SK-N-SH (cell line): ENCODE measurements around the gene HLA-DMA. TPM values are rescaled to one million over a fixed set of nuclear protein-coding genes. Genes with fewer than 3 reads are reported as not detected.

Experiments used
- CTCF ChIA-PET: fragments of 300-600, 350-600 bp; formaldehyde crosslinking; extraction: SDS; loops from one replicate; lab custom pipeline; 2021; lab: Yijun Ruan, JAX
- POLR2A ChIA-PET: fragments of 350-600 bp; sonication (Branson Sonifier 250); formaldehyde crosslinking; extraction: SDS; loops from one replicate; lab custom pipeline; 2020; ENCODE audit warnings: antibody characterized with exemption, inconsistent platforms; lab: Yijun Ruan, JAX
- DNase-seq: peaks from one replicate; pipeline ENCODE4 v3.0.0; 2012
- H2AFZ ChIP-seq: fragments of 200-600 bp; sonication (generic); 2 replicates; pipeline ENCODE4 v1.8.1; 2016; ENCODE audit warnings: antibody characterized with exemption, mild to moderate bottlenecking, low read depth
- H3F3A ChIP-seq: fragments of 200-600 bp; sonication (generic); replicated peaks from 2 replicates; pipeline ENCODE3; 2016; ENCODE audit warnings: antibody characterized with exemption, mild to moderate bottlenecking; ENCODE audit not compliant: insufficient read depth
- H3K27ac ChIP-seq, 2 experiments: fragments of 200-500 bp in 1 of 2; fragments of 200-600 bp in 1 of 2; sonication (Bioruptor generic) in 1 of 2; sonication (generic), shearing (Covaris generic) in 1 of 2; 2 replicates each; pipeline versions ENCODE4 v1.5.1 to v1.6.1; 2014 to 2016; ENCODE audit warnings: low read depth in 2 of 2, inconsistent platforms in 1 of 2, low read length in 1 of 2, mild to moderate bottlenecking in 1 of 2, mixed read lengths in 1 of 2
- H3K27me3 ChIP-seq: fragments of 200-600 bp; sonication (generic), shearing (Covaris generic); 2 replicates; pipeline ENCODE4 v1.6.1; 2016; ENCODE audit warnings: mixed run types; ENCODE audit not compliant: insufficient read depth
- H3K36me3 ChIP-seq, 2 experiments: fragments of 200-500 bp in 1 of 2; fragments of 200-600 bp in 1 of 2; sonication (Bioruptor generic) in 1 of 2; sonication (generic) in 1 of 2; replicated peaks in 1 of 2; 2 replicates each; pipeline versions ENCODE3 to v1.5.1; 2014 to 2016; ENCODE audit warnings: low read length in 1 of 2, mild to moderate bottlenecking in 1 of 2; ENCODE audit not compliant: insufficient read depth in 2 of 2, control insufficient read depth in 1 of 2
- H3K4me1 ChIP-seq, 2 experiments: fragments of 200-500 bp in 1 of 2; fragments of 200-600 bp in 1 of 2; sonication (Bioruptor generic) in 1 of 2; sonication (generic), shearing (Covaris generic) in 1 of 2; 2 replicates each; pipeline versions ENCODE4 v1.5.1 to v1.6.1; 2014 to 2016; ENCODE audit warnings: low read depth in 1 of 2, low read length in 1 of 2, mixed run types in 1 of 2; ENCODE audit not compliant: insufficient read depth in 2 of 2, control insufficient read depth in 1 of 2
- H3K4me2 ChIP-seq: fragments of 200-600 bp; sonication (generic), shearing (Covaris generic); 2 replicates; pipeline ENCODE4 v1.6.1; 2017; ENCODE audit warnings: mixed run types
- H3K4me3 ChIP-seq, 2 experiments: fragments of 200-500 bp in 1 of 2; fragments of 200-600 bp in 1 of 2; sonication (Bioruptor generic) in 1 of 2; sonication (generic), shearing (Covaris generic) in 1 of 2; 2 replicates each; pipeline versions ENCODE4 v1.5.1 to v1.8.1; 2014 to 2016; ENCODE audit warnings: low read depth in 2 of 2, inconsistent platforms in 1 of 2, low read length in 1 of 2, mild to moderate bottlenecking in 1 of 2, mixed read lengths in 1 of 2, moderate library complexity in 1 of 2
- H3K79me2 ChIP-seq: fragments of 200-600 bp; sonication (generic); 2 replicates; pipeline ENCODE4 v1.8.1; 2017; ENCODE audit warnings: mild to moderate bottlenecking; ENCODE audit not compliant: insufficient read depth
- H3K9ac ChIP-seq: fragments of 200-600 bp; sonication (generic); 2 replicates; pipeline ENCODE4 v1.6.1; 2017; ENCODE audit warnings: mixed run types
- H3K9me2 ChIP-seq: fragments of 200-600 bp; sonication (generic); 2 replicates; pipeline ENCODE4 v1.6.1; 2017; ENCODE audit warnings: mixed run types
- H3K9me3 ChIP-seq: fragments of 200-600 bp; sonication (generic); 2 replicates; pipeline ENCODE4 v1.6.1; 2017; ENCODE audit warnings: mixed run types, mild to moderate bottlenecking, moderate library complexity
- H4K20me1 ChIP-seq: fragments of 200-600 bp; sonication (generic); 2 replicates; pipeline ENCODE4 v1.6.1; 2017; ENCODE audit warnings: mild to moderate bottlenecking, mixed run types; ENCODE audit not compliant: insufficient read depth
- JUND ChIP-seq: IDR thresholded peaks from 2 replicates; pipeline ENCODE4 v1.4.0; 2012
- MEF2A ChIP-seq: IDR thresholded peaks from 2 replicates; pipeline ENCODE4 v1.4.0; 2012; ENCODE audit warnings: low read depth, borderline replicate concordance
- MXI1 ChIP-seq: IDR thresholded peaks from 2 replicates; pipeline ENCODE4 v1.6.1; 2012; ENCODE audit warnings: mild to moderate bottlenecking, low read depth, low read length, improper control_type of control experiment
- NRF1 ChIP-seq: IDR thresholded peaks from 2 replicates; pipeline ENCODE4 v1.6.1; 2012; ENCODE audit warnings: low read depth, mild to moderate bottlenecking, low read length
- TAF1 ChIP-seq: IDR thresholded peaks from 2 replicates; pipeline ENCODE4 v1.6.1; 2012; ENCODE audit warnings: low read depth, mild to moderate bottlenecking, low read length, moderate library complexity, borderline replicate concordance
- TEAD4 ChIP-seq: IDR thresholded peaks from 2 replicates; pipeline ENCODE4 v1.4.0; 2012; ENCODE audit warnings: mild to moderate bottlenecking, borderline replicate concordance; ENCODE audit not compliant: insufficient read depth
- USF1 ChIP-seq: IDR thresholded peaks from 2 replicates; pipeline ENCODE4 v1.4.0; 2012; ENCODE audit warnings: low read depth, borderline replicate concordance
- WGBS: methylation state at CpG from one replicate; pipeline ENCODE4 v1.1.6; 2017; ENCODE audit warnings: low lambda C conversion rate; 5-methylcytosine and 5-hydroxymethylcytosine counted together
- polyA plus RNA-seq, 3 experiments: library from polyadenylated mRNA; depleted of rRNA; stranded (reverse); fragments of >200 nt; gene quantifications; 2 replicates each; pipeline ENCODE4 v1.2.3, GENCODE V29; 2012
- TF ChIP-seq, protein P1 (sequence below): IDR thresholded peaks from 2 replicates; pipeline ENCODE4 v1.6.1; 2012; ENCODE audit warnings: mild to moderate bottlenecking, low read depth, low read length, moderate library complexity

HLA-DMA gene
- polyA plus RNA-seq, 1 of the 3 experiments (the other 2 are of a cell fraction), result 1.2 TPM

DNA sequence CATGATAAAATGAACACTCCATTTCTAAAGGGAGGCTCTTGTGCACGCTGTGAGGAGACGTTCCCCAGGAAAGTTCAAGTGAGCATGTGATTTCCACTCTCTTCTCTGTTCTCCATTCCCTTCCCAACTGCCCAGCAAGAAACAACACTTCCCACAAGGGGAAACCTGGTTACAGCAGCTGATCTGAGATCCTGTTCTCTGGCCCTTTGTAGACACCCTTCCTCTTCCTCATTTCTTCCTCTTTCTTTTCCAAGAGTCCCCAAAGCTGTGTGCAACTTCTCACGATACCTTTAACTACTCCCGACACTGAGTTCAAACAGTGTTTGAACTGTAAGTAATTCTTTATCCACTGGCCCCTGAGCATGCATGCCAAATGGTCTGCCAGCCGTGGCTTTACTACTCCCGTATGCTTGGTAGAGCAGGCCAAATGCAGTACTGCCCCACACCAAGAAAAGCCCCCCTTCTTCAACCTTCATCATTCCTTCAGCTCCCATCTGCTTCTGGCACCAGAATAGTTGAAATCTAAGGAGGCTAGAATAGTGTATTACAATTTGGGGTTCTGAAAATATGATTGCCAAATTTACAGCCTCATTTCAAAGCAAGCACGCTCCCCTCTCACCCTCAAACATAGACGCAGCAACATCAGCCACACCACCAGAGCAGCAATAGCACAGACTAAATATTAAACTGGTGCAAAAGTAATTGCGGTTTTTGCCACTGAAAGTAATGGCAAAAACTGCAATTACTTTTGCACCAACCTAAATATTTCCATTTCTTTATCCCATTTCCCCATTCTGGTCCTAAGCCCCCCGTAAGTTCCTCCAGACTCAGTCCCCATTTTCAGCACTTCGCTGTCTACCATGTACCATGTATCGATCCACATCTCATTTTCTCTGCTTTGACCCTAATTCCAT is 16.4 kb downstream of the HLA-DMA start:
- Histone ChIP-seq H3K4me1 (peaks cover 0 to 3% of the 10 kb centered on the region in 2 experiments; a peak in 1 of 4 replicates), H3K9me3 (no peaks in the 10 kb centered on the region), H3K9me2 (no peaks in the 10 kb centered on the region), H2AFZ (no peak overlapping the region), H4K20me1 (no peaks in the 10 kb centered on the region), H3K9ac (no peak overlapping the region), H3K36me3 (no peaks in the 10 kb centered on the region), H3K79me2 (no peaks in the 10 kb centered on the region), H3K27me3 (peaks cover 36% of the 10 kb centered on the region; the same call in 1 of the 2 replicates), H3K4me2 (no peak overlapping the region), H3K27ac (no peak overlapping the region), H3F3A (no peaks in the 10 kb centered on the region), H3K4me3 (no peak overlapping the region)
- no peak for DNase-seq
- TF ChIP-seq MEF2A, result no peak
- no peak for TF ChIP-seq NRF1
- TF ChIP-seq USF1, result no peak
- TF ChIP-seq MXI1, result no peak
- 29% methylated on average over 12 of the region's 12 CpGs for WGBS
- CTCF ChIA-PET, result interaction anchor here (0.6 to 15.2 kb wide), 8 partner anchors 18 to 312 kb away, joined by 3 to 391 read pairs (median 5); partner anchors contain the start of gene HLA-DMA
- POLR2A ChIA-PET, result interaction anchor here (0.9 kb wide), 1 partner anchor 36 kb away, joined by 6 read pairs; no protein-coding TSS in a partner anchor

DNA sequence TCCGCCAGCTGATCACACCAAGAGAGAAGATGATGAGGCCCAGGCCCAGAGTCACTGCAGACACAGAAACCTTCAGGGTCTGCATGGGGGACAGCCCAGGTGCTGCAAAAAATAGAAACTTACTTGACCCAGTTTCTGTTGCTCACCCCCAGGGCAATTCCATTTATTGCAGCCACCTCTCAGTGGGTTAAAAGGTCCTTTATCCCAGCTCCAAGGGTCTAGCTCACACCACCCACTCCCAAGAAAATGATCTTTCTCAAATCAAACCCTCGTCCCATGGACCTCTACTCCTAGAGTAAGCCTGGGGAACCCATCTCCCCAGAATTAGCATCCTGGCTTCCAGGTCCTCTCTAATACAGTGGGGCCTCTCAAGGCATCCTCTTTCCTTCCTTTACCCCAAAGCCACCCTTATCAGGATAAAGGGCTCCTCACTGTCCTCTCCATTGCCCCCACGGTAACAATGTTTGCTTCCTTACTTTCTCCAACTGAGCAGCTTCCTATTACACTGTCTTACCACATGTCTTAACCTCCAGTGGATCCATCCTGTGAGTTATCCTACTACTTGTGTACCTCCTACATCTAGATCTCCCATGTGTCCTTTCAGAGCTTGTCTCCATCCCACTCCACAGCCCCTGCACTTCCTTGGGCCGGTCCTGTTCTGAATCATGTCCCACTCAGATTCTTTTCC is 17.2 kb downstream of the HLA-DMA start:
- Histone ChIP-seq H3K4me2 (no peak overlapping the region), H3K9me2 (no peaks in the 10 kb centered on the region), H3K9me3 (no peaks in the 10 kb centered on the region), H3K36me3 (no peaks in the 10 kb centered on the region), H3K27ac (no peak overlapping the region), H3K4me3 (no peak overlapping the region), H3K4me1 (peaks cover 0 to 2% of the 10 kb centered on the region in 2 experiments; a peak in 1 of 4 replicates), H3K79me2 (no peaks in the 10 kb centered on the region), H3K27me3 (peaks cover 43% of the 10 kb centered on the region; the same call in 1 of the 2 replicates), H3F3A (no peaks in the 10 kb centered on the region), H3K9ac (no peak overlapping the region), H2AFZ (no peak overlapping the region), H4K20me1 (no peaks in the 10 kb centered on the region)
- ChIA-PET CTCF (interaction anchor here (0.6 to 15.2 kb wide), 9 partner anchors 19 to 313 kb away, joined by 3 to 391 read pairs (median 6); partner anchors contain the start of gene HLA-DMA), POLR2A (interaction anchor here (0.9 kb wide), 1 partner anchor 37 kb away, joined by 6 read pairs; no protein-coding TSS in a partner anchor)
- DNase-seq, result no peak
- TF ChIP-seq TAF1 (no peak), MXI1 (no peak), TEAD4 (no peak), JUND (no peak)
- TF ChIP-seq, protein P1, sequence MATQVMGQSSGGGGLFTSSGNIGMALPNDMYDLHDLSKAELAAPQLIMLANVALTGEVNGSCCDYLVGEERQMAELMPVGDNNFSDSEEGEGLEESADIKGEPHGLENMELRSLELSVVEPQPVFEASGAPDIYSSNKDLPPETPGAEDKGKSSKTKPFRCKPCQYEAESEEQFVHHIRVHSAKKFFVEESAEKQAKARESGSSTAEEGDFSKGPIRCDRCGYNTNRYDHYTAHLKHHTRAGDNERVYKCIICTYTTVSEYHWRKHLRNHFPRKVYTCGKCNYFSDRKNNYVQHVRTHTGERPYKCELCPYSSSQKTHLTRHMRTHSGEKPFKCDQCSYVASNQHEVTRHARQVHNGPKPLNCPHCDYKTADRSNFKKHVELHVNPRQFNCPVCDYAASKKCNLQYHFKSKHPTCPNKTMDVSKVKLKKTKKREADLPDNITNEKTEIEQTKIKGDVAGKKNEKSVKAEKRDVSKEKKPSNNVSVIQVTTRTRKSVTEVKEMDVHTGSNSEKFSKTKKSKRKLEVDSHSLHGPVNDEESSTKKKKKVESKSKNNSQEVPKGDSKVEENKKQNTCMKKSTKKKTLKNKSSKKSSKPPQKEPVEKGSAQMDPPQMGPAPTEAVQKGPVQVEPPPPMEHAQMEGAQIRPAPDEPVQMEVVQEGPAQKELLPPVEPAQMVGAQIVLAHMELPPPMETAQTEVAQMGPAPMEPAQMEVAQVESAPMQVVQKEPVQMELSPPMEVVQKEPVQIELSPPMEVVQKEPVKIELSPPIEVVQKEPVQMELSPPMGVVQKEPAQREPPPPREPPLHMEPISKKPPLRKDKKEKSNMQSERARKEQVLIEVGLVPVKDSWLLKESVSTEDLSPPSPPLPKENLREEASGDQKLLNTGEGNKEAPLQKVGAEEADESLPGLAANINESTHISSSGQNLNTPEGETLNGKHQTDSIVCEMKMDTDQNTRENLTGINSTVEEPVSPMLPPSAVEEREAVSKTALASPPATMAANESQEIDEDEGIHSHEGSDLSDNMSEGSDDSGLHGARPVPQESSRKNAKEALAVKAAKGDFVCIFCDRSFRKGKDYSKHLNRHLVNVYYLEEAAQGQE, result no peak
- 16% methylated on average over 4 of the region's 4 CpGs for WGBS
